Cardiac muscle cell (in vitro differentiated cells and primary cell): ENCODE measurements around the gene LGALS1. TPM values are rescaled to one million over a fixed set of nuclear protein-coding genes. Genes with fewer than 3 reads are reported as not detected.
A peak's percentile ranks its signal among the peaks of the same experiment; 100 is the strongest.

Source experiments
- DNase-seq, 2 donors: peaks; one replicate each; pipeline versions ENCODE4 v3.0.0 to v3.0.0-alpha.2; 2010 to 2017; ENCODE audit warnings: low read depth in 1 of 2, low spot score in 1 of 2
- H3K27ac ChIP-seq: fragments of 200-600 bp; sonication (generic); 2 replicates; pipeline ENCODE4 v1.5.1; 2016
- H3K27me3 ChIP-seq: fragments of 200-600 bp; sonication (generic); 2 replicates; pipeline ENCODE4 v1.6.0; 2016; ENCODE audit warnings: control low read depth
- H3K36me3 ChIP-seq: fragments of 200-600 bp; sonication (generic); 2 replicates; pipeline ENCODE4 v1.5.1; 2016; ENCODE audit warnings: control low read depth
- H3K4me1 ChIP-seq: fragments of 200-600 bp; sonication (generic); 2 replicates; pipeline ENCODE4 v1.8.1; 2017; ENCODE audit warnings: low read depth, mild to moderate bottlenecking, mixed run types
- H3K4me3 ChIP-seq: fragments of 200-600 bp; sonication (generic); 2 replicates; pipeline ENCODE4 v1.5.1; 2016; ENCODE audit warnings: mild to moderate bottlenecking
- H3K9me3 ChIP-seq: fragments of 200-600 bp; sonication (generic); 2 replicates; pipeline ENCODE4 v1.5.1; 2017; ENCODE audit warnings: low read depth, mild to moderate bottlenecking, control low read depth
- polyA plus RNA-seq: library from polyadenylated mRNA; unstranded; fragments of >200 nt; fragmentation: Nextera tagmentation; extraction: Ambion mirVana; gene quantifications from 2 replicates; pipeline ENCODE4 v1.2.1, GENCODE V29; 2016
- total RNA-seq: library from RNA; depleted of rRNA; stranded (reverse); fragments of >200 nt; gene quantifications from 2 replicates; pipeline ENCODE4 v1.2.3, GENCODE V29; 2016
- TF ChIP-seq, protein P1 (sequence below): IDR thresholded peaks from 2 replicates; pipeline ENCODE4 v1.5.1; 2012; ENCODE audit warnings: low read depth, mild to moderate bottlenecking, low read length

LGALS1 gene
- total and polyA plus RNA-seq, 2 experiments from 2014 or later, result 8.1 to 24.5 TPM

DNA sequence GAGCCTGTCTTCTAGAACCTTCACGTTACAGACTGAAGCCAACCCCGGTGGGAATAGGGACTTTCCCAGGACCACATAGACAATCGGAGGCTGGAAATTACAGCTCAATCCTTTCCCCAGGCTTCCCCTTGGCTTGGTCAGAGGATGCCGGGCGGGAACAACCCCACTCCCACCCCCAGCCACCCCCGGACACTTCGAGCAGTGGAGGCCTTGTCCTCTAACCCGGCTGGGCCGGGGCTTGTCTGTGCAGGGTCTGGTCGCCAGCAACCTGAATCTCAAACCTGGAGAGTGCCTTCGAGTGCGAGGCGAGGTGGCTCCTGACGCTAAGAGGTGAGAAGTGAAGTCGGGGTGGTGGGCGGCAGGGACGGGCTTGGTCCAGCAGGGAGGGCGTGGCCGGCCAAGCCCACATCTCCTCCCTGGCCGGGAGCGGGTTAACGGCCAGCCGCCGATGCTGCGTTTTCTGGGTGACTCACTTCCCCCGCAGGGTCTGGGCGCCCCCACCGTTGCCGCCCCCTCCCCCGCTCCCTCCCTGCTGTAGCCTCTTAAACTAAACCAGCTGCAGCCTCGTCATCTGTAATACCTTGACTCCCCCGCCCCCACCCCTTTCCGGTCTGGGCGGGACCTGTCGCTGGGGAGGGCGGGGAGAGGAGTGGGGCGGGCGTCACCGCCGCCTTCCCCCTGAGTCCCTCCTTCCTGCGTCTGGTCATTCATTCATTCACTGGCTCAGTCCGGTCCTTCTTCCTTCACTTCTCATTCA, 1.5 kb downstream of the LGALS1 start:
- no peaks in the 10 kb centered on the region for H3K27me3 ChIP-seq
- peak overlapping the region; percentile 35 for H3K4me3 ChIP-seq
- TF ChIP-seq, protein P1, sequence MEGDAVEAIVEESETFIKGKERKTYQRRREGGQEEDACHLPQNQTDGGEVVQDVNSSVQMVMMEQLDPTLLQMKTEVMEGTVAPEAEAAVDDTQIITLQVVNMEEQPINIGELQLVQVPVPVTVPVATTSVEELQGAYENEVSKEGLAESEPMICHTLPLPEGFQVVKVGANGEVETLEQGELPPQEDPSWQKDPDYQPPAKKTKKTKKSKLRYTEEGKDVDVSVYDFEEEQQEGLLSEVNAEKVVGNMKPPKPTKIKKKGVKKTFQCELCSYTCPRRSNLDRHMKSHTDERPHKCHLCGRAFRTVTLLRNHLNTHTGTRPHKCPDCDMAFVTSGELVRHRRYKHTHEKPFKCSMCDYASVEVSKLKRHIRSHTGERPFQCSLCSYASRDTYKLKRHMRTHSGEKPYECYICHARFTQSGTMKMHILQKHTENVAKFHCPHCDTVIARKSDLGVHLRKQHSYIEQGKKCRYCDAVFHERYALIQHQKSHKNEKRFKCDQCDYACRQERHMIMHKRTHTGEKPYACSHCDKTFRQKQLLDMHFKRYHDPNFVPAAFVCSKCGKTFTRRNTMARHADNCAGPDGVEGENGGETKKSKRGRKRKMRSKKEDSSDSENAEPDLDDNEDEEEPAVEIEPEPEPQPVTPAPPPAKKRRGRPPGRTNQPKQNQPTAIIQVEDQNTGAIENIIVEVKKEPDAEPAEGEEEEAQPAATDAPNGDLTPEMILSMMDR, result no peak
- no peaks in the 10 kb centered on the region for H3K9me3 ChIP-seq
- DNase-seq, result peak; percentile 60 to 98
- no peaks in the 10 kb centered on the region for H3K36me3 ChIP-seq
- H3K27ac ChIP-seq, result no peak overlapping the region
- H3K4me1 ChIP-seq, result peaks cover 3% of the 10 kb centered on the region

DNA sequence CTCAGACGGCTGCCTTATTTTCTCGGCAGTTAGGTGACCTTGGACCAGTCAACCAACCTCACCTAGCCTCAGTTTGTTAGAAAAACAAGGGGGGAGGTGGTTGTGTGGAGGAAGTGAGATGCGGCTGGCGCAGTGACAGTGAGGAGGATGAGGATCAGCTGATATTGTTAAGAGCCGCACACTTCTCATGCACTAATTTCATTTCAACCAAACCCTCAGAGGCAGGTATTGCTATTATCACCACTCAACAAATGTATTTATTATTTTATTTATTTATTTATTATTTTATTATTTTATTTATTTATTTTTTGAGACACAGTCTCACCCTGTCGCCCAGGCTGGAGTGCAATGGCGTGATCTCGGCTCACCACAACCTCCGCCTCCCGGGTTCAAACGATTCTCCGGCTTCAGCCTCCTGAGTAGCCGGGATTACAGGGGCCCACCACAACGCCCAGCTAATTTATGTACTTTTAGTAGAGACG, 2.1 kb downstream of the LGALS1 start:
- no peaks in the 10 kb centered on the region for H3K36me3 ChIP-seq
- H3K9me3 ChIP-seq, result no peaks in the 10 kb centered on the region
- peaks cover 3% of the 10 kb centered on the region for H3K4me1 ChIP-seq
- no peak overlapping the region for H3K27ac ChIP-seq
- TF ChIP-seq, protein P1, result no peak
- no peak for DNase-seq
- peak overlapping the region; percentile 35 for H3K4me3 ChIP-seq
- H3K27me3 ChIP-seq, result no peaks in the 10 kb centered on the region

DNA sequence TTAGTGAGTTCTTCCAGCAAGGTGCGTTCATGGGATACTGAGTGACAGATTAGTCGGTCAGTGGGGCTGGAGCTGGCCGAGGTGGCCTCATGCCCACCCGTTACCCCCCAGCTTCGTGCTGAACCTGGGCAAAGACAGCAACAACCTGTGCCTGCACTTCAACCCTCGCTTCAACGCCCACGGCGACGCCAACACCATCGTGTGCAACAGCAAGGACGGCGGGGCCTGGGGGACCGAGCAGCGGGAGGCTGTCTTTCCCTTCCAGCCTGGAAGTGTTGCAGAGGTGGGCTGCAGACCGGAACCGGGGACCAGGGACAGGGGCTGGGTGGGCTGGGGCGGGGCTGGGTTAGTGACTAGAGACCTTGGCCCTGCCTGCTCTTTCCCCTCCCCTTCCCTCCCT, 2.9 kb downstream of the LGALS1 start:
- Histone ChIP-seq H3K27me3 (no peaks in the 10 kb centered on the region), H3K9me3 (no peaks in the 10 kb centered on the region), H3K4me1 (peaks cover 3% of the 10 kb centered on the region), H3K36me3 (no peaks in the 10 kb centered on the region), H3K27ac (no peak overlapping the region), H3K4me3 (no peak overlapping the region)
- DNase-seq, result no peak
- TF ChIP-seq, protein P1, result no peak

DNA sequence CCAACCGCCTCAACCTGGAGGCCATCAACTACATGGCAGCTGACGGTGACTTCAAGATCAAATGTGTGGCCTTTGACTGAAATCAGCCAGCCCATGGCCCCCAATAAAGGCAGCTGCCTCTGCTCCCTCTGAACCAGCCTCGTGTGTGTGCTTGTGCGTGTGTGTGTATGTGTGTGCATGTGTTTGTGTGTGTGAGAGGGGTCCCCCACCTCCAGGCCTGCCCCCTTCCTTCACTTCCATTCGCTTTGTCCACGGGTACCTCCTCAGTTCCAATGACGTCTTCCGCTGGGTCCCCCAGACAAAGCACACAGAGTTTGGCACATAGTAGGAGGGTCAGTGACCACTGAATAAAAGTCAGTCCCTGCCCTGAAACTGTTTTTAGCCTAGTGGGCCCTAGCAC, 4.2 kb downstream of the LGALS1 start:
- H3K4me1 ChIP-seq, result peaks cover 3% of the 10 kb centered on the region
- DNase-seq, result no peak
- H3K36me3 ChIP-seq, result no peaks in the 10 kb centered on the region
- no peaks in the 10 kb centered on the region for H3K27me3 ChIP-seq
- no peak overlapping the region for H3K27ac ChIP-seq
- TF ChIP-seq, protein P1, result no peak
- H3K9me3 ChIP-seq, result no peaks in the 10 kb centered on the region
- no peak overlapping the region for H3K4me3 ChIP-seq

DNA sequence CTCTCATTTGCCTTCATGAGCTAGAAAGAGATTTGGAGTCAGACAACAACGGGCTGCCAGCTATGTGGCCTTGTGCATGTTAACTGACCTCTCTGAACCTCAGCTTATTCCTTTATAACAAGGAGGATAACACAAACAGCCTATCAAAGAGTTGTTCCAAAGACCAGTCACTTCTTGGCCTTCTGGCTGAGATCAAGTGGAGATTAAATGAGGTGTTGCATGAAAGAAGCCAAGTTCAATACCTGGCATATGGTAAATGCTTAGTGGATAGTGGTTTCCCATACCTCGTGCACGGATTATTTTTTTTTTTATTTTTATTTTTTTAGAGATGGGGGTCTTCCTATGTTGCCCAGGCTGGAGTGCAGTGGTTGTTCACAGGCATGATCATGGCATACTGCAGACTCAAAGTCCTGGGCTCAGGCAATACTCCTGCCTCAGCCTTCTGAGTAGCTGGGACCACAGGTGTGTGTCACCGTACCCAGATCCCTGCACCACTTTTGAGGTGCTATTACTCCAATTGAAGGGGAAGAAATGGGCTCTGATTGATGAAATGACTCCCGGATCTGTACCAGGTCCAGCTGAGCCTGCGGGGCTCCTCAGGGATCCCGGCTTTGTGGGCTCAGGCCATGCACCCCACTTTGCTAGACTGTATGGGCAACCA, 4.9 kb downstream of the LGALS1 start:
- no peaks in the 10 kb centered on the region for H3K9me3 ChIP-seq
- no peak overlapping the region for H3K4me3 ChIP-seq
- peaks cover 3% of the 10 kb centered on the region for H3K4me1 ChIP-seq
- no peak for DNase-seq
- H3K27ac ChIP-seq, result no peak overlapping the region
- no peaks in the 10 kb centered on the region for H3K27me3 ChIP-seq
- TF ChIP-seq, protein P1, result no peak
- no peaks in the 10 kb centered on the region for H3K36me3 ChIP-seq
